Neural cell (in vitro differentiated cells): Measurements from ENCODE around the gene ADRB1. TPM values are rescaled to one million over a fixed set of nuclear protein-coding genes. Genes with fewer than 3 reads are reported as not detected.

Source experiments
- H2AFZ ChIP-seq: fragments of 200-600, 300-800 bp; sonication (generic), shearing (Covaris generic); 2 replicates; pipeline ENCODE4 v1.6.0; 2014; ENCODE audit warnings: low read depth, mild to moderate bottlenecking, antibody characterized with exemption, low read length, moderate library complexity
- H3F3A ChIP-seq: fragments of 200-600 bp; shearing (Covaris generic); 2 replicates; pipeline ENCODE4 v1.6.1; 2016; ENCODE audit warnings: mild to moderate bottlenecking, moderate library complexity, mixed read lengths, antibody characterized with exemption, low read length; ENCODE audit not compliant: insufficient read depth, poor library complexity, severe bottlenecking
- H3K27ac ChIP-seq: fragments of 200-600, 300-800 bp; sonication (generic), shearing (Covaris generic); 2 replicates; pipeline ENCODE4 v1.5.1; 2014; ENCODE audit warnings: mild to moderate bottlenecking, low read length, moderate library complexity
- H3K27me3 ChIP-seq: fragments of 300-800, 200-600 bp; sonication (generic), shearing (Covaris generic); 2 replicates; pipeline ENCODE4 v1.6.0; 2014; ENCODE audit warnings: mild to moderate bottlenecking, low read depth, low read length, moderate library complexity; ENCODE audit not compliant: insufficient read depth
- H3K36me3 ChIP-seq: fragments of 300-800, 200-600 bp; sonication (generic), shearing (Covaris generic); 2 replicates; pipeline ENCODE4 v1.5.1; 2014; ENCODE audit warnings: mild to moderate bottlenecking, antibody characterized with exemption, low read length, moderate library complexity; ENCODE audit not compliant: insufficient read depth
- H3K4me2 ChIP-seq: fragments of 300-800, 200-600 bp; sonication (generic), shearing (Covaris generic); 2 replicates; pipeline ENCODE4 v1.6.0; 2014; ENCODE audit warnings: mild to moderate bottlenecking, low read length
- H3K4me3 ChIP-seq: fragments of 300-800, 200-600 bp; sonication (generic), shearing (Covaris generic); 2 replicates; pipeline ENCODE4 v1.5.1; 2014; ENCODE audit warnings: mild to moderate bottlenecking, low read length, moderate library complexity
- H3K79me2 ChIP-seq: fragments of 200-600 bp; shearing (Covaris generic); replicated peaks from 2 replicates; pipeline ENCODE4 v1.6.0; 2014; ENCODE audit warnings: mild to moderate bottlenecking, low read length, moderate library complexity; ENCODE audit not compliant: insufficient read depth
- H3K9ac ChIP-seq: fragments of 300-800, 200-600 bp; sonication (generic), shearing (Covaris generic); 2 replicates; pipeline ENCODE4 v1.6.1; 2016; ENCODE audit warnings: mild to moderate bottlenecking, low read length, mixed read lengths
- H3K9me2 ChIP-seq: fragments of 200-600 bp; shearing (Covaris generic); 2 replicates; pipeline ENCODE4 v1.6.1; 2016; ENCODE audit warnings: mild to moderate bottlenecking, low read length, mixed read lengths; ENCODE audit not compliant: insufficient read depth
- H3K9me3 ChIP-seq: fragments of 200-600, 300-800 bp; sonication (generic), shearing (Covaris generic); 2 replicates; pipeline ENCODE4 v1.6.1; 2016; ENCODE audit warnings: mild to moderate bottlenecking, mixed run types, low read length, moderate library complexity, mixed read lengths
- H4K20me1 ChIP-seq: fragments of 200-600 bp; shearing (Covaris generic); 2 replicates; pipeline ENCODE4 v1.6.1; 2016; ENCODE audit warnings: mild to moderate bottlenecking, mixed run types; ENCODE audit not compliant: insufficient read depth
- EP300 ChIP-seq: fragments of 450-650 bp; conservative IDR thresholded peaks from 2 replicates; pipeline ENCODE4 v1.6.1; 2014; ENCODE audit warnings: antibody characterized with exemption, mild to moderate bottlenecking, moderate library complexity; ENCODE audit not compliant: poor library complexity, severe bottlenecking
- EZH2 ChIP-seq: fragments of 200-600, 300-800 bp; shearing (Covaris generic), sonication (generic); IDR thresholded peaks from 2 replicates; pipeline ENCODE4 v1.6.1; 2014; ENCODE audit warnings: antibody characterized with exemption, low read length, borderline replicate concordance, mild to moderate bottlenecking; ENCODE audit not compliant: insufficient read depth, poor library complexity, severe bottlenecking
- MXI1 ChIP-seq: fragments of 450-650 bp; conservative IDR thresholded peaks from 2 replicates; pipeline ENCODE4 v1.6.1; 2014; ENCODE audit warnings: antibody characterized with exemption, mild to moderate bottlenecking; ENCODE audit not compliant: poor library complexity, severe bottlenecking
- POLR2AphosphoS5 ChIP-seq: IDR thresholded peaks from 2 replicates; pipeline ENCODE4 v1.6.1; 2012
- RAD21 ChIP-seq: fragments of 450-650 bp; conservative IDR thresholded peaks from 2 replicates; pipeline ENCODE4 v1.6.1; 2014; ENCODE audit warnings: antibody characterized with exemption, mild to moderate bottlenecking, moderate library complexity
- SMC3 ChIP-seq: fragments of 450-650 bp; conservative IDR thresholded peaks from 2 replicates; pipeline ENCODE4 v1.6.1; 2014; ENCODE audit warnings: antibody characterized with exemption, mild to moderate bottlenecking, moderate library complexity; ENCODE audit not compliant: poor library complexity
- TAF1 ChIP-seq: IDR thresholded peaks from 2 replicates; pipeline ENCODE4 v1.6.1; 2012; ENCODE audit warnings: low read depth
- polyA plus RNA-seq: library from polyadenylated mRNA; depleted of rRNA; stranded (reverse); fragments of >200 nt; gene quantifications from 2 replicates; pipeline ENCODE4 v1.2.3, GENCODE V29; 2014
- TF ChIP-seq, protein P1 (sequence below): IDR thresholded peaks from 2 replicates; pipeline ENCODE4 v1.6.1; 2012; ENCODE audit warnings: borderline replicate concordance
- TF ChIP-seq, protein P2 (sequence below): fragments of 450-650 bp; IDR thresholded peaks from 2 replicates; pipeline ENCODE4 v1.5.1; 2014; ENCODE audit warnings: antibody characterized with exemption, mild to moderate bottlenecking, moderate library complexity; ENCODE audit not compliant: poor library complexity, severe bottlenecking

ADRB1 gene
- polyA plus RNA-seq, 1 donor from 2014 or later: not detected

DNA sequence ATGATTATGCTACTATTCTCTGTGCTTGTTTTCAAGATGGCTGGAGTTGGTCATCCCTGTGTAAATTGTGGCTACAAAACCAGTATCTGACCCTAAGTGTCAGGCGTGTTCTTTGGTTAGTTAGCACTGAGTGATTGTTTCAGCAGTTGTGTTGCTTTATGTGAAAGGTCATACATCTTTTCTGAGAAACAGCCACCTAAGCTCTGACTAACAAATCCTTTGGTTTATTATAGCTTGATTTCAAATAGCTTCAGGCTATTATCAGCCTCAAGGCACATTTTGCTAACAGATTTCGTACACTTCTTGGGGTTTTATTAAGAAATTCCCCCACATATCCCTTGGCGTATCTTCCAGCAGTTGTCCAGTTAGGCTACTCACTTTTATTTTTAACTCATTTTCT lies 4.8 kb upstream of the ADRB1 start:
- H3K79me2 ChIP-seq: no peaks in the 10 kb centered on the region
- no peak overlapping the region for H3K9ac ChIP-seq
- no peak overlapping the region for H3K4me2 ChIP-seq
- no peak overlapping the region for H3K27ac ChIP-seq
- TF ChIP-seq TAF1: no peak
- TF ChIP-seq EP300: no peak
- TF ChIP-seq, protein P1, sequence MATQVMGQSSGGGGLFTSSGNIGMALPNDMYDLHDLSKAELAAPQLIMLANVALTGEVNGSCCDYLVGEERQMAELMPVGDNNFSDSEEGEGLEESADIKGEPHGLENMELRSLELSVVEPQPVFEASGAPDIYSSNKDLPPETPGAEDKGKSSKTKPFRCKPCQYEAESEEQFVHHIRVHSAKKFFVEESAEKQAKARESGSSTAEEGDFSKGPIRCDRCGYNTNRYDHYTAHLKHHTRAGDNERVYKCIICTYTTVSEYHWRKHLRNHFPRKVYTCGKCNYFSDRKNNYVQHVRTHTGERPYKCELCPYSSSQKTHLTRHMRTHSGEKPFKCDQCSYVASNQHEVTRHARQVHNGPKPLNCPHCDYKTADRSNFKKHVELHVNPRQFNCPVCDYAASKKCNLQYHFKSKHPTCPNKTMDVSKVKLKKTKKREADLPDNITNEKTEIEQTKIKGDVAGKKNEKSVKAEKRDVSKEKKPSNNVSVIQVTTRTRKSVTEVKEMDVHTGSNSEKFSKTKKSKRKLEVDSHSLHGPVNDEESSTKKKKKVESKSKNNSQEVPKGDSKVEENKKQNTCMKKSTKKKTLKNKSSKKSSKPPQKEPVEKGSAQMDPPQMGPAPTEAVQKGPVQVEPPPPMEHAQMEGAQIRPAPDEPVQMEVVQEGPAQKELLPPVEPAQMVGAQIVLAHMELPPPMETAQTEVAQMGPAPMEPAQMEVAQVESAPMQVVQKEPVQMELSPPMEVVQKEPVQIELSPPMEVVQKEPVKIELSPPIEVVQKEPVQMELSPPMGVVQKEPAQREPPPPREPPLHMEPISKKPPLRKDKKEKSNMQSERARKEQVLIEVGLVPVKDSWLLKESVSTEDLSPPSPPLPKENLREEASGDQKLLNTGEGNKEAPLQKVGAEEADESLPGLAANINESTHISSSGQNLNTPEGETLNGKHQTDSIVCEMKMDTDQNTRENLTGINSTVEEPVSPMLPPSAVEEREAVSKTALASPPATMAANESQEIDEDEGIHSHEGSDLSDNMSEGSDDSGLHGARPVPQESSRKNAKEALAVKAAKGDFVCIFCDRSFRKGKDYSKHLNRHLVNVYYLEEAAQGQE: no peak
- TF ChIP-seq POLR2AphosphoS5: no peak
- no peak for TF ChIP-seq RAD21
- no peak for TF ChIP-seq EZH2
- TF ChIP-seq, protein P2, sequence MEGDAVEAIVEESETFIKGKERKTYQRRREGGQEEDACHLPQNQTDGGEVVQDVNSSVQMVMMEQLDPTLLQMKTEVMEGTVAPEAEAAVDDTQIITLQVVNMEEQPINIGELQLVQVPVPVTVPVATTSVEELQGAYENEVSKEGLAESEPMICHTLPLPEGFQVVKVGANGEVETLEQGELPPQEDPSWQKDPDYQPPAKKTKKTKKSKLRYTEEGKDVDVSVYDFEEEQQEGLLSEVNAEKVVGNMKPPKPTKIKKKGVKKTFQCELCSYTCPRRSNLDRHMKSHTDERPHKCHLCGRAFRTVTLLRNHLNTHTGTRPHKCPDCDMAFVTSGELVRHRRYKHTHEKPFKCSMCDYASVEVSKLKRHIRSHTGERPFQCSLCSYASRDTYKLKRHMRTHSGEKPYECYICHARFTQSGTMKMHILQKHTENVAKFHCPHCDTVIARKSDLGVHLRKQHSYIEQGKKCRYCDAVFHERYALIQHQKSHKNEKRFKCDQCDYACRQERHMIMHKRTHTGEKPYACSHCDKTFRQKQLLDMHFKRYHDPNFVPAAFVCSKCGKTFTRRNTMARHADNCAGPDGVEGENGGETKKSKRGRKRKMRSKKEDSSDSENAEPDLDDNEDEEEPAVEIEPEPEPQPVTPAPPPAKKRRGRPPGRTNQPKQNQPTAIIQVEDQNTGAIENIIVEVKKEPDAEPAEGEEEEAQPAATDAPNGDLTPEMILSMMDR: no peak
- no peak for TF ChIP-seq MXI1
- TF ChIP-seq SMC3: no peak
- no peaks in the 10 kb centered on the region for H3F3A ChIP-seq
- H3K9me3 ChIP-seq: no peaks in the 10 kb centered on the region
- H3K36me3 ChIP-seq: no peaks in the 10 kb centered on the region
- no peaks in the 10 kb centered on the region for H3K9me2 ChIP-seq
- H2AFZ ChIP-seq: no peak overlapping the region
- no peak overlapping the region for H3K4me3 ChIP-seq
- no peaks in the 10 kb centered on the region for H4K20me1 ChIP-seq
- H3K27me3 ChIP-seq: peaks cover 43% of the 10 kb centered on the region

DNA sequence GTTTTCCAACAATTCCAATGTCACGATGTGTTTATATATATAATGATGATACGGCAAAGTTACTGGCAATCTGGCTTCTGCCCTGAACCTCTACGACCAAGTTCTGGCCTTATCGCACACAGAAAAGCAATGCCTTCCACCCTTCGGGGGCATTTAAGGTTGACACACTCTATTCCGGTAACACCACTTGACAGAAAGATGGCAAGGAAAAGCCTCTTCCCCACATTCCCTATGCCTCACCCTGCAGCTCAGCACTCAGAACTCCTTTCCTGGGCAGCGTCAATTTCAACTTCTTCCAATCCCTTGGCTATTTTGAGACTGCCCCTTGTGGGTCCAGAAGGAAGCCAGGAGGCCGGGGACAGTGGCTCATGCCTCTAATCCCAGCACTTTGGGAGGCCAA lies 2.5 kb upstream of the ADRB1 start:
- H3K4me3 ChIP-seq: no peak overlapping the region
- no peaks in the 10 kb centered on the region for H3F3A ChIP-seq
- no peaks in the 10 kb centered on the region for H3K36me3 ChIP-seq
- peaks cover 64% of the 10 kb centered on the region for H3K27me3 ChIP-seq
- H2AFZ ChIP-seq: no peak overlapping the region
- no peak overlapping the region for H3K27ac ChIP-seq
- no peaks in the 10 kb centered on the region for H3K9me3 ChIP-seq
- no peak overlapping the region for H3K9ac ChIP-seq
- TF ChIP-seq EZH2 (no peak), EP300 (no peak), SMC3 (no peak), RAD21 (no peak), MXI1 (no peak)
- H3K9me2 ChIP-seq: no peaks in the 10 kb centered on the region
- no peaks in the 10 kb centered on the region for H3K79me2 ChIP-seq
- no peak overlapping the region for H3K4me2 ChIP-seq
- no peaks in the 10 kb centered on the region for H4K20me1 ChIP-seq
